ENCODE measurements around the gene GPC6.

Gene GPC6

DNA sequence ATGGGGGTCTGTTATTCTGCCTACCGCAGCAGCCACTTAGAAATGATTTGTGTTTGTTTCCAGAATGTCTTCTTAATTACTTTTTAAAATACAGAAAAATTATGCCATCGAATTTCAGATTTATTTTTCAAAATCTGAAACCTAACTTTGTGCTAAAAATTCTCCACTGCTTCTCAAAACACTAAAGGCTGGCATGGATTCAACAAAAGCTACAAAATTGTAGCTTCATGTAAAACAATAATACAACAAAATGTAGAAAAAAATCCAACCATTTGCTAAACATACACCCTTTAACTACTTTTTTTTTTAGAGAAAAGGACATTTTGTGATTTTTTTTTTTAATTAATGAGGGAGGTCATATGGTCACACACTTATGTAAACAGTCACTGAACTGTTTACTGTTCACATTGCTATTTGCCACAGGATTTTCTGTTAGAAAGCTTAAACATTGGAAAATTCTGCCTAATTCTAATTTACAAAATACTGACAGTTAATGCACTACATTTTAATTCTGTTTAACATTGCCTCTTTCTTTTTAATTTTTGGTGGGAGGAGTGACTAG, 646.3 kb downstream of the GPC6 start:
- DNase-seq: no peak

DNA sequence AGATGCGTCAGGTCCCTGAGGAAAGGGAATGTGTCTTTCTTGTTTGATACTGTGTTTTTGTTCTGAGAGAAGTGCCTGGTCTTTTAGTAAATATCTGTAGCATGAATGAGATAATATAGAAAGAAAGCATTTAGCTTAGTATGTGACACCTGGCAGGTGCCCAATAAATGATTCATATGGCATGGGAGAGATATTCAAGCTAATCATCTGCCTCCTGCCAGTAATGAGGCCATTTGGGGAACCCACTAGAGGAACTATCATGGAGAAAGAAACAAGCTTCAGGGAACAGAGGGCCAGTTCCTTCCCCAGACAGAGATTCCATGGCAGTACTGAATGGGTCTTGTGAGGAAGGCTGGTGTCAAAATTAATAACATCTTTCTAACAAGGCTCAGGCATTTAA, 648.9 kb downstream of the GPC6 start:
- no peak for DNase-seq

DNA sequence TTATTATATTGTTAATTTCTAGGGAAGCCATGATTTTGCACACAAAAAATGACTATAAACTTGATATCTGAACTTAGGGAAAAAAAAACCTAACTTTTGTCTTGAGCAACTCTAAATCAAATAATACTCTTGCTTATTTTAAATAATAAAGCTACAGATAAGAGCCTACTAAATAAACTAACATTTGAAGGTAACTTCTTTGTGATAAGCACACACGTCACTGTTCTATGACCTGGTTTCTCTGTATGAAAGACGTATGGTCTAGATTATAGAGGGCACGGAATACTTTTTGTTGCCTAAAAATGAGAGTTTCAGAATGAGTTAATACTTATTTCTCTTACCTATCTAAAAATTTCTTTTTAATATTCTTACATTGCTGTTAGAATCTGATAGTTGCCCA, 649.6 kb downstream of the GPC6 start:
- no peak for DNase-seq

DNA sequence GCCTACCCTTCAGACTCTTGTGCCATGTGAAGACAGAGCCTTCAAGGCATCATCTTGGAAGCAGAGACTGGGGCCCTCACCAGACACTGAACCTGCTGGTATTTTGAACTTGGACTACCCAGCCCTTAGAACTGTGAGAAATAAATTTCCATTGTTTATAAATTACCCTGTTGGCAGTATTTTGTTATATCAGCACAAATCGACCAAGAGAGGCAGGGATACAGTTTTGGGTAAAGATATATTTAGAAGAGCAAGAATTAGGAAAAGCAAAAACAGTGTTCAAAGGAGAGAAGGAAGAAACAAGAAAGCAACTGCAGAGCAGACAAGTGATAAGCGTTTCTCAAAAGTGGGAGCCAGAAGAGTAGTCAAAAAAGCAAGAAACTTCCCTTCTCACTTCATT, 652.1 kb downstream of the GPC6 start:
- no peak for DNase-seq

DNA sequence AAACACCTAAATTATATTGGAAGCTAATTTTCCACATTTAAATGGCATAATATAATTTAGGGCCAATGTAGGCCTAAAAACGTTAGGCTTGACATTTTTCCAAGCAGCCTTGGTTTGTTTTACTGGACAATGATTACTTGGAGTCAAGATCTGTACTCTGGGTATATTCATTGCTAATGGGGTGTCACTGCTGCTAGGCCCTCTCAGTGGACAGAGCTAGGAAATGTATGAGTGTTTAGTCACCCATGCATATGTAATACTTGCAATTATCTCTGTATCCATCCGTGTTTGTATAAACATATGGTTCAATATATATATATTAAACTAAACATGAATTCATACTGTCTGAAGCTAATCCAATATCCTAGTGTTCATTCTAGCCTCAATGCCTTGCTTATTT, 654.8 kb downstream of the GPC6 start:
- DNase-seq: no peak

DNA sequence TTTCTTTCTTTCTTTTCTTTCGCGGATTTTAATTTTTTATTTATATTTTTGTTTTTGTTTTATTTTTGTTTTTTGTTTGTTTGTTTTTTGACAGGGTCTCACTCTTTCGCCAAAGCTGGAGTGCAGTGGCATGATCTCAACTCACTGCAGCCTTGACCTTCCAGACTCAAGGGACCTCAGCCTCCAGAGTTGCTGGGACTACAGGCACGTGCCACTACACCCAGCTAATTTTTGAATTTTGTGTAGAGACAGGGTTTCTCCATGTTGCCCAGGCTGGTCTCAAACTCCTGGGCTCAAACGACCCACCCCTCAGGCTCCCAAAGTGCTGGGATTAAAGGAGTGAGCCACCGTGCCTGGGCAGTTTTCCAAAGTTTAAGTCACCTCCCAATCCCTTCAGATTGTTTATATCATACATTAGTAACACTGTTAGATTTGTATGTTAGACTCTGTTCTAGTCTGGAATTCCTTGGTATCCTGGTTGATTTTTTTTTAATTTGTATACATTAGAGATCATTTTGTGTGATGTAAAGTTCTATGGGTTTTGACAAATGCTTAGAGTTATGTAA, 655.6 kb downstream of the GPC6 start:
- no peak for DNase-seq

DNA sequence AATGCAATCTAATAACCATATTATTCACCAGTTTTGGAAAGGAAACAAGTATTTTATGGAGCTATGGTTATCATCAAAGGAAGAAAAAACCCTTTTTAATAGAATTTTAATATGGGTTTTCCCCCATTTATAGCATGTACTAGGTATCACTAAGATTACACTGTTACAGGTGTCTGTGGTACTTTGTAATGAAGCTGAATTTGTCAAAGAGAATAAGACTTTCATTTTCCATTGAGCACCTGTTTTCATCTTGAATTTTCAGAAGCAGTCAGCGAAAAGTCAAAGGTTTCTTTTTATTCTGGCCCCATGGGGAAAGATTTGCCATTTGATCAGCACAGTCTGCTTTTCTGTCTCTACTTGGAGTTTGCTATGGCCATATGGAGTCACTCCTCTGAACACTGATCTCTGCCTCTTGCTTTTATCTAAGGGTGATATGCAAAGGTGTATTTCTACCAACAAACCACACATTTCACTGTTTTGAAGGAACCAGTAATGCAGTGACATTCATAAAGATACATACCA, 662.9 kb downstream of the GPC6 start:
- DNase-seq: no peak

DNA sequence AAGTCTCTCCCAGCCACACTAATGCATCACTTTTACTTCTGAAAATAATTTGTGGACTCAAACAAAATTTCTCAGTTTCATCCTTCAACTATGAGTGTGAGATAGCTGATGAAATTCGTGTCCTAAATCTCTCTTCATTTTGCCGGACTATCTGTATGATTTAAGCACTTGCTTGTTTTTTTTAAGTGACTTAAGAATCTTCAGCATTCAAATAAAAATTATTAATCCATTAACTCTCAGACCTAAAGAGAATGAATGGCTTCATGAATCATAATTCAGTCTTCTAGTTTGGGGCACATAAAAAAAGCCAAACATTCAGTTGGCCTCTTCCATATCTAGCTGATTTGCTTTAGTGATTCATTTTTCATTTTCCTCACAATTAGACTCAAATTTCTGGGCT, 673.4 kb downstream of the GPC6 start:
- no peak for DNase-seq

DNA sequence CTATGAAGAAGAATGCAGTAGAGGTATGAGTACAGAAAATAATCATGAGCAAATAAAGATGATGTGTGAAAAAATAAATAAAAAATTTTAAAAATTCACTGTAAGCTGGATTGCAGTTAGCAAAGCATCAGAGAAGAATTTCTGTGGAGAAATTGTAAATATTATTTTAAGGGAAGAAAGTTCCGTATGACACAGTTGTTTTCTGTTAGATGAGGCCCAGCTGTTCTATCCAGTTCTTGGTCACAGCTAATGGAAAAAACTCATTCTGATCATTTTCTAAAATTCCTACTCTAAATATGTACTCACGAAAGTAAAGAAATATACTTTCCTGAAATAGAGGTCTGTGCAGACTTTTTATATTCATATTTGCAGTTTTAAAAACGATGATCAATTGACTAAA, 674.1 kb downstream of the GPC6 start:
- no peak for DNase-seq

DNA sequence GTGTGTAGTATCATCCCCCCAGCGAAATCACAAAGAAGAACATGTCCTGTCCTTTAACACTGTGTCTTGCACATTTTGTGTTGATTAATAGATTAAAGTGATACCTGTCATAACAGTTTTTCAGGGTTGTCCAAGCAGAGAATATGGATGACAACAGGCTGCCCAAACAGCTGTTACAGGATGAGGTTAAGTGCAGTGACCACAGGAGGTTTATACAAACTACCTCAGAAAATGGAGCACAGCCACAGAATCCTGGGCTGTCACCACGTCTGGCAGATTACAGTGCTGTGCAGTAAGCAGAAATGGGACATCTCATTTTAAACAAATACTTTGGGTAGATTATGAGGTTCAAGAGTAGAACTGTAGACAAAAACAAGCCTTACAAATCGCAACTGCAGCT, 677.3 kb downstream of the GPC6 start:
- DNase-seq: no peak

DNA sequence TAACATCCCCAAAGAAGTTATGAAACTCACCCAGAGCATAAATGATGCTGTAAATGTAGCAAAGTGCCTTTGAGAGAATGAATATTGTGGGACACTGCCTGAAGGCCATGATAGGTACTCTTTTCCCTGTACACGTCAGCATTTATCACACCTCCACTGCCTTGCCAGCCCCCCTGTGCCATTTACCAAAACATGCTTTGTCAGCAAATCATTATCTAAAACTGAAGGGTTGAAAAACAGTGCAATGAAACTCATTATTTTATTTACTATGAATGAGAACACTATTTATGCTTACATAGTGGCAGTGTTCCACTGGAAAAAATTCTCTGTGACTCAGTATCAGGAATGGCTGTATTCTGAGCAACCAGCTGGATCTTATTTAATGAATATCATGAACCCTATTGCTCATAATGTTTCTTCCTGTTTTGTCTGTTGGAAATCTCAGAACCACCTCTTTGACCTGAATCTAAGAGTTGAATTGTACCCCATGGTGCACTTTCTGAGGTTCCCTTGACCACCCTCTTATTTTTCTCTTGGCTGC, 688.7 kb downstream of the GPC6 start:
- no peak for DNase-seq

DNA sequence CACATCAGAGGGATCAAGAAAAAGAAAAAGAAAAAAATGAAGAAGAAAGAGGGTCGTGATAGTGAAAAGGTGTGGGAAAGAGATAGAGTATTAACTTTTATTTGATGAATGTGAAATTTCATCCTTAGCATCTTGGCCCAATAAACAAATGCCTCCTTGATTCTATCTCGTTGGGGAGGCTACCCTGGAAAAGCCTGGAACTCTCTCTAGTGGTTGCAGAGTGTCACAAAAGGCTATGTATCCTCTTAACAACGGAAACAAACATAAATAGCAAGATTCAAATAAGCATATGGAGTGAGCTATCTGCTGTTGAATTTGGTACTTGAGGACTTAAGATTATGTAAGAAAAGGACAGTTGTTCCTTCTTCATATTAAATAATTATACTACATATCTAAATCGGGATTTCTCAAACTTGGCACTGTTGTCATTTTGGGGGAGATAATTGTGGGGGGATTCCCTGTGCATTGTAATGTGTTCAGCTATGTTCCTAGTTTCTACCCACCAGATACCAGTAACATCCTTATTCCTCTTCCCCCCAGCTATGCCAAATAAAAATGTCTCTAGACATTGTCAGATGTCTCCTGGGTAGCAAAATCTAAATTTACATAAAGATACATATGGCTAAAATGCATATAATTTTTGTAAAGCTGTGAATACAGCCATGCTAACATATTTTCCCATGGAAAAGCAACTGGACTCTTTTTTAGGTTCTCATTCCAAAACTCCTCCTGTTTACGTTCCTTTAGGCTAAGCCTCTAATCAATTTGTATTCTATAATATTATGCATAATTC, 695.7 kb downstream of the GPC6 start:
- DNase-seq: no peak

DNA sequence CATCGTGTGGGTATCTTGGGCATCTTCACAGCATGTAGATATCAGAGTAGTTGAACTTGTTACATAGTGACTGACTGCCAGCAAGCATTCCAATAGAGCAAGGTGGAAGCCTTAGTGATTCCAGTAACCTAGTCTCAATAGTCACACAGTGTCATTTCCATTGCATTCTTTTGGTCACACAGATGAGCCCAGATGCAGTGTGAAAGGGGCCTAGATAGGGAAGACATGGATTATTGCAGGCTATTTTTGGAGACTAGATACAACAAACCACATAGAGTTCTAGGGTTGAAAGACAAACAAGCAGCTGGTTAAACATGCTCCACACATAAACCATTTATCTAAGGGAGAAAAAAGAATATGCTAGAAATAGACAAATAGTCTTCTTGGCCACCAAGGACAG, 699.4 kb downstream of the GPC6 start:
- no peak for DNase-seq

DNA sequence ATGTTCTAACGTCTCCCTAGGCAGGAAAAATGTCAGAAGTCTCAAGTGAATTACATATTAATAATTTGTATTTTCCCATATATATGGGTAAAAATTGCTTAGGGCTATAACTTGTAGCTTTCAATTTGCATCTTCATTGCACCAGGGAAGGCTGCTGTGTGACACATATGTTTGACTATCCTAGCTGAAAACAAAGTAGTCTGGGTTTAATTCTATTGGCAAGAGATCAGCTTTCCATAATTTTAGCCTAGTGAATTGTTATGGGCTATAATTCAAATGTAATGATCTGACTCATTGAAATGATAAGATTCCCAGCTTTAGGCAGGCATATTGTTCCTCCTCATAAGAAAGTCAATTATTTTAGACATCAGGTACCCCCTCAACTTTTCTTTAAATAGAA, 699.8 kb downstream of the GPC6 start:
- no peak for DNase-seq

DNA sequence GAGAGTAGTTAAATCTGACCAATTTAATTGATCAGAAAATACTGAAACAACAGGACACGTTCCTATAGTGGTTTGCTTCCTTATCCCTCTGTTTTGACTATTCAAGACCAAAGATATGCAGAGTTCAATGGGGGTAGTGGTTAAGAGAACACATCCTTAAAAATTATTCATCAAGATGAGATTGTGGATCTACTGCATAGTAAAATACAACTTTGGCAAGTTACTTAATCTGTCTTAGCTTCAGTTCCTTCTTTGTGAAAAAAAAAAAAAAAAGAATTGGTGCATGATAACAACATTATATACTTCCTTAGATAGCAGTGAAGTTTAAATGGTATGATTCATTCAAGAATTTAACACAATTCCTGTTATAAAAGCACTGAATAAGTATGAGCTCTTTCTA, 700.8 kb downstream of the GPC6 start:
- DNase-seq: no peak

DNA sequence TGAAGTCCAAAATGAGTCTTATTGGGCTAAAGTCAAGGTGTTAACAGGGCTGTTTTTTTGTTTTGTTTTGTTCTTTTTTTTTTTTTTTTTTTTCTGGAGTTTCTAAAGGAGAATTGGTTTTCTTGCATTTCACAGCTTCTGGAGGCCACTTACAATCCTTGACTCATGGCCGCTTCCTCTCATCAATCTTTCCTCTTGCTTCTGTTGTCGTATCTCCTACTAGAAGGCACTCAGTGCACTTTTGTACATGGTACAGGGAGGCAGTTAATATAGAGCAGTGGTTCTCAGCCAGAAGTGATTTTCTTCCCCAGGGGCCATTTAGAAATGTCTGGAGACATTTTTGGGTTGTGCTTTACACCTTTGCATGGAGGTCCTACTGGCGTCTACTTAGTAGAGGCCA, 706.3 kb downstream of the GPC6 start:
- no peak for DNase-seq

DNA sequence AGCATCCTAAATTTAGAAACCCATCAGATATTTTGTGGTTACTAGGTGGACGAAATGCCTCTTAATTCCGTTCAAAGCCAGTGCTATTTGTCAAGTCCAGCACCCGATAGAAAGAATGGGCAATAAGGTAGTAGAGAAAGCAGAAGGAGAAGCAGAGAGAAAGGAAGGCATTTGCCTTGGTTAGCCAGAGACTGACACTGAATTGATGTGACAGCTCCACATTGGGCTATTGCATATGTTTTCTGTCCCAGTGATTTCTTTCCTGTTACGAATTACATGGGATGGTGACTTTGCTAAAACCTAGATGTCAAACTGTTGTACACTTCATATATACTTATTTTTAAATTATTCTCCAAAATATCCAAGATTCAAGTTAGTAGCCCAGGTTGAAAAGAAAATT, 710.3 kb downstream of the GPC6 start:
- no peak for DNase-seq

DNA sequence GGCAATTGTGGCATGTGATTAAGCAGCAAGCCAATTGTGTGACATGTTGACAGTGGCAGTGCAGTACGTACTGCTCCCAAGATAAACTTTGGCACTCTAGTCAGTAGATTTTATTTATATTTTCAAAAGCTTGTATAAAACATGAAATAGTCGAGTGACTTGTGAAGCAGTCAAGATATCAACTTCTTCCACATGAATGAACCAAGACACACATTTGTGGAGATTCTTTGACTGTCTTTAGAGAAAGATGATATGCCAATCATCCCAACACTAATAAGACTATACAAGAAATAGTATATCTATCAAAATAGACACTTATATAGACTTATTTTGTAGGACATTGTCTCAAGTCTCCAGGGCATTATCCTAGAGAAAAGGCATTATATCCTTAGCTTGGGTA, 714.8 kb downstream of the GPC6 start:
- no peak for DNase-seq

DNA sequence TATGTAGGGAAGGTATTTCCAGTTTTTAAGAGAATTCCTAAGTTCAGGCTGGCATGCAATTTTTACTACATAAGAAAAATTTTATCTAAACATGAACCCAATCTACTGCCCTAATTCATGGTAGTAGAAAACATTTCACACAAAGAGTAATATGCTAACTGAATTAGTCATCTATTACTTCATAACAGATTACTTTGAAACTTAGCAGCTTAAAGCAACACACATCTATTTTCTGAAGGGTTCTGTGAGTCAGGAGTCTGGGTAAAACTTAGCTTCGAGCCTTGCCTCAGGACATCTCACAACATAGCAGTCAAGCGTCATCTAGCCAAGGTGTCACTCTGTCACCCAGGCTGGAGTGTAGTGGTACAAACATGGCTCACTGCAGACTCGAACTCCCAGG, 715.4 kb downstream of the GPC6 start:
- no peak for DNase-seq

DNA sequence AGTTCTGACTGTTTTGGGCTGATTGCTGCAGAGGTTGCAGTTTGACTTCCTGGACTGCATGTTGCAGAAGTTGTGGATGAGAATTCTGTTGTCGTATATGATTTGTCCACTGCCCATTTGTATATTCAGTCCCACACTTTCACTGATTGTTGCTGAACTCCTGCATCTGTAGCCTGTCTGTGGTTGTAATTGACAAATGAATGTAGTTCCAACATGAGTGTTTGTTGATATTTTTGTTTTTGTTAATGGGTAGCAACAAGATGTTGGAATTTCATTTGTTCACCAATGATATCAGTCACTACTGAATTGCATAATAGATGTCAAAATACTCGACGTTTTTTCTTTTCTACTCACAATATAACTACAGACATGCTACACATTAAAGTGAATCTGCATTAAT, 719.0 kb downstream of the GPC6 start:
- DNase-seq: no peak

DNA sequence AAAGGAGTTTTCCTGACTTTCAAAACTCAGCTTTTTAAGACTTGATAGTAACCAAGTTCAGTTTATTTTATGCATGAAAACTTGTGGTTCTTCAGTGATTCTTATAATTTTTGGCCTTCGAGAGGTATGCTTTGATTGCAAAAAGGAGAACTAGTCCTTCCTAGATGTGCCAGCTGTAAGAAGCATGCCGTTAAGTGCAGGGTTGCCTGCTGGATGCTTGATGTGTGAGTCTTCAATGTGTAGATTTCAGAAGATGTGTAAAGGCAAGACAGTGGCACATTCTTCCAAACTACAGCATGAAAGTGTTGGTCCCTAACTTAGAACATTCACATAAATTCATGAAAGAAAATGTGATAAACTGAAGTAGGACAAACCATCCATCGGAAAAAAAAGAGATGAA, 720.4 kb downstream of the GPC6 start:
- DNase-seq: no peak

DNA sequence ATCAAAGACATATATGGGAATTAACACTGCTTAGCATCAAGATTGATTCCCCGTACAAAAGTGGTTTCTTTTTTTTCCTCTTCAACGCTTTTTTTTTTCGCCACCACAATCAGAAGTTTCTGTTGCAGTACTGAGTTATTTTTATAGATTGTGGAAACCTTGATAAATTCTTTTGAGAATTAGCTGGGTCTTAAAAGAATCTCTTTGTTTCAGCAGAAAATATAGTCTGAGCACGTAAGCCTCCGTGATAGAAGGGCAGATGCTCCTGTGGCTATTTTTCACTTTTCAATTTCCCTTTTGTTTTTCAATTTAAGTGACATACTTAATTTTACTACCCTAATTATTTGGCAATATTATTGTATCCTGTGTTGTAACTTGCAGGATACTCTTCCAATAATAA, 721.0 kb downstream of the GPC6 start:
- no peak for DNase-seq

DNA sequence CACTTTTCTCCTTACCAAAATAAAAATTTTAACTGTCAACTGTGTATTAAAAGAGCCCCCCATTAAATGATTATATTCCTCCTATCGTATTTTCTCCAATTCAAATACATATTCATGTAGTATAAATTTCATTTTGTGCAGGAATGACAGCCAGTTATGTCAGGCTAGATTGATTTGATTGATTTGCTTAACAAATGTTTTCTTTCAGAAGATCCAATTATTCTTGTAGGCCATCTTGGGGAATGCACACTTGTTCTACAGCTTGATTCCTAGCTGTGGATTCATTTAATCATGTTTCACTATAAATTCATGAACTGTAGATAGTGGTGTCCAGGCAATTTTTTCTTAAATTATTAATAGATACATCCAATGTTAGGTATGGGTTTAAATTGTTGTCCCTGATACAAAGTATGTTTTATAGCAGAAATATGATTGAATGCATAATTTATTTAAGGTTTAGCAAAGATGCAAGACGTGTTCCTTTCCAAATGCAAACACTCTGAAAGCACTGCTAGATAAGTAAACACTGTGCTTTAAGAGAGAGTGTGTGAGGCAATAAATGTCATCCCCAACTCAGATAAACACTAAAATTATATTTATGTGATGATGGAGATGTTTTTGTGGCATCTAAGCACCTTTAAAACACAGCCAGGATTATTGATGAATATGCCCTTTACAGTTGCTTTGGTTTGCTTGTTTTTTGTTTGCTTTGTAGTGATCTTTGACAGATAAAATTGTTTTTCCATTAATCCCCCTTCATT, 721.7 kb downstream of the GPC6 start:
- no peak for DNase-seq

DNA sequence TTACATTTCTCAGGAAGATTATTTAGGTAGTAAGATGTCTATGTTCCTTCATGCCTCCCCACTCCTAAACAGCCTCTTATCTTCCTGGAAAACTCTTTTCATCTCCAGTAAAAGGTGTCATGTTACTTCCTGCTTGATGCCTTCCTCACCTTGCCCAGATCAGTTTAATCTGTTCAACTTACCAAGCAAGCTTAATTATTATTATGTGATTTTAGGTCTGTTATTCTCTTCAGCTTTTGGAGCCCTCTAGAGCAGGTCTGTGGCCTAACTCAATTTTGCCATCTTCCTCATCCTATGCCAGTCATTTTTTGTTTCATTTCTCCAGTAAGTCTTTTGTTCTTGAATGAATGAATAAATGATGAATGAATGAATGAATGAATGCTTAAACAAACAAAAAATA, 724.5 kb downstream of the GPC6 start:
- no peak for DNase-seq

Data from activated CD4-positive, alpha-beta T cell treated with anti-CD3 and anti-CD28 coated beads, Interleukin-2, Interleukin-6, amounts not matched to agents 100 ng/mL and 50 ng/mL, durations not matched to agents 16 hours and 8 hours (primary cell).